ENCODE measurements around the gene LHB.

LHB gene

GRCh38 chr19:49006905-49007304 is 10.0 kb downstream of the LHB start:
- no peak for DNase-seq

- no peak for DNase-seq
Measured at GRCh38 chr19:49004964-49005614, 11.8 kb downstream of the LHB start.

GRCh38 chr19:49004133-49004532 is 12.8 kb downstream of the LHB start:
- DNase-seq = no peak

GRCh38 chr19:48999481-49000325 is 17.2 kb downstream of the LHB start:
- DNase-seq = peak in 1 of 2 donors; percentile 10

- DNase-seq = peak; percentile 4 to 9
Measured at GRCh38 chr19:48997972-48998371, 18.9 kb downstream of the LHB start.

GRCh38 chr19:48994035-48994386 is 22.9 kb downstream of the LHB start:
- no peak for DNase-seq

- peak; percentile 99 to 100 for DNase-seq
Measured at GRCh38 chr19:48993175-48994034, 23.5 kb downstream of the LHB start, which contains the start of the genes GYS1 and RUVBL2. Gene GYS1, minus strand, starts transcription at chr19:48993309. Its CDS starts 197 bp downstream, at chr19:48993112. Gene RUVBL2, plus strand, starts transcription at chr19:48993887. Its CDS starts 25 bp downstream, at chr19:48993912.

- peak in 1 of 2 donors; percentile 50 for DNase-seq
Measured at GRCh38 chr19:48992581-48993174, 24.2 kb downstream of the LHB start.

GRCh38 chr19:48991873-48992580 is 24.9 kb downstream of the LHB start:
- DNase-seq = peak in 1 of 2 donors; percentile 21

- no peak for DNase-seq
Measured at GRCh38 chr19:48991011-48991609, 25.8 kb downstream of the LHB start.

- DNase-seq = no peak
Measured at GRCh38 chr19:48990400-48990799, 26.5 kb downstream of the LHB start.

GRCh38 chr19:48989701-48990291 is 27.1 kb downstream of the LHB start:
- no peak for DNase-seq

GRCh38 chr19:48988860-48989259 is 28.0 kb downstream of the LHB start:
- no peak for DNase-seq

- no peak for DNase-seq
Measured at GRCh38 chr19:48988286-48988685, 28.6 kb downstream of the LHB start.

- no peak for DNase-seq
Measured at GRCh38 chr19:48987323-48987722, 29.6 kb downstream of the LHB start.

- no peak for DNase-seq
Measured at GRCh38 chr19:48986211-48986610, 30.7 kb downstream of the LHB start.

- DNase-seq = no peak
Measured at GRCh38 chr19:48985711-48986110, 31.2 kb downstream of the LHB start.

GRCh38 chr19:48982280-48982679 is 34.6 kb downstream of the LHB start:
- DNase-seq = no peak

- DNase-seq = no peak
Measured at GRCh38 chr19:48977061-48977460, 39.8 kb downstream of the LHB start.

- DNase-seq = peak in 1 of 2 donors; percentile 15
Measured at GRCh38 chr19:48975947-48976847, 40.7 kb downstream of the LHB start.
